Stimulated activated CD8-positive, alpha-beta memory T cell treated with anti-CD3 and anti-CD28 coated beads, Interleukin-7, amount 100 ng/mL, for 24 hours (primary cell): ENCODE data around the gene PHTF2.

Source experiments
- DNase-seq: peaks from one replicate; pipeline ENCODE4 v3.0.0-alpha.2; 2020; ENCODE audit warnings: low read depth

The PHTF2 gene

DNA sequence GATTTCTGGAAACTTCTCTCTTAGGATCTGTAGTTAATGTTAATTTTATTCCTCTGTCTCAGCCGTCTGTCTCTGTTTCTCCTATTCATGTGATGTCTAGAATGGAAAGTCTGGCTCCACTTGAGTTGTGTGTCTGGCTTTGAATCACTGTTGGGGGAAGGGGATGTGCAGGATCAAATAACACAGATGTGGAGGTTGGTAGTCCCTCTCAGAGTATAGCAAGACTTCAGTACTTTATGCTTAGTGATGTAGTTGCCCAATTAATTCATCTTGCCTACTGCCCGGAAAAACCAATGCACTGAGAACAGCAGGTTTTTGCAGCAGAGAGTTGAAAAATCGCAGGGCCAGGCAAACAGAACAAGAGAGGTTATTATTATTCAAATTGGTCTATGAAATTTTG, 79.2 kb downstream of the PHTF2 start:
- DNase-seq = no peak

DNA sequence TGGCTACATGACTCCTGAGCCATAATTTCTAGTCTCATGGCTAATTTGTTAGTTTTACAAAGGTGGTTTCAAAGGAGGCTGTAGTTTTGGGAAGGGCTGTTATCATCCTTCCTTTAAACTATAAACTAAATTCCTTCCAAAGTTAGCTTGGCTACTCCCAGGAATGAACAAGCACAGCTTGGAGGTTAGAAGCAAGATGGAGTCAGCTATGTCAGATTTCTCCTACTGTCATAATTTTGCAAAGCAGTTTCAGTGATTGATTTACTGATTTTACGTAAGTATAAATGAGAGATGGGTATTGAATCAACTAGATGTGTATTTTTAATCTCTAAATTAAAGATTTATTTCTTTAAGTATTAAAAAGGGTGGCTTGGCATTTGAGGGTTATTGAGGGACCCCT, 79.9 kb downstream of the PHTF2 start:
- no peak for DNase-seq

DNA sequence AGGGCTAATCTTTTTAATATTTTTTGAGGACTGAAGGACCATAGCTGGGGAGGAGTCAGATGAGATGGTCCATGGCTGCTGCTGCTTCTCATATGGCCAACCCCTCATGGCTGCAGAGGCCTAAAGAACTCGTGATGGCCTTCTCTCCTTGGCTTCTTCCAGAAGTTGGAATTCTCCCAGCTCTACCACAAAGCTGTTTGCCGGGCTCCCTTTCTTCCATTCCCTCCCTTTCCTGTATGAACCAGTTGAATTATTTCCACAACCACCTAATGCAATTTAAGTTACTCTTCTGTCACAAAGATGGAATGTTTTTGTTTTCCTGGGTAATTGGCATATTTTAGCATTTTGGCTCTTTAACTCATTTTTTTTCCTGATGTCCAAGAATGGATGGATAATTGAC, 80.7 kb downstream of the PHTF2 start:
- DNase-seq = no peak

DNA sequence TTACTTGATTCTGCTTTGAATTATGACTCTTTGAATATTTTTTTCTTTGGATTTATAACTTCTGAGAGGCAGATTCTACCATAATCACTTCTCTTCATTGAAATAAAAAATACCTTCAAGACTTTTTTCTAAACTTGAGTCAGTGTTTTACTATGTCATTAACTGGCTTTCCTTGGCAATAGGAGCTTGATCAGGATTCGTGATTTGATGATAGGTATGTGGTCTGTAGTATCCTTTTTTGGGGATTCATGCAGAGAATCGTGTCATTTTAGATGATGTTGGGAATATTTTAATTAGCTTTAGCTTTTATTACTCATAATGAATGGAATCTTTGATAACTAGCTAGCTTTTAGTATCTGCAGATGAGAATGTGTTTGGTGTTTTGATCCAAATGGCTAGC, 83.3 kb downstream of the PHTF2 start:
- no peak for DNase-seq

DNA sequence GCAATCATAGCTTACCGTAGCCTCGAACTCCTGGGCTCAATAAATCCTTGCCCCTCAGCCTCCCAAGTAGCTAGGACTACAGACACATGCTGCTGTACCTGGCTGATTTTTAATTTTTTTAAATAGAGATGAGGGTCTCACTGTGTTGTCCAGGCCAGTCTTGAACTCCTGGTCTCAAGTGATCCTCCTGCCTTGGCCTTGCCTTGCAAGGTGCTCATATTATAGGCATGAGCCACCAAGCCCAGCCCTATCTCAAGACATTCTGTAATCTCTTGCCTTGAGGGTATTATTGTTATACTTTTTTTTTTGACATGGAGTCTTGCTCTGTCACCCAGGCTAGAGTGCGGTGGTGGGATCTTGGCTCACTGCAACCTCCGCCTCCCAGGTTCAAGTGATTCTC, 86.6 kb downstream of the PHTF2 start:
- no peak for DNase-seq

DNA sequence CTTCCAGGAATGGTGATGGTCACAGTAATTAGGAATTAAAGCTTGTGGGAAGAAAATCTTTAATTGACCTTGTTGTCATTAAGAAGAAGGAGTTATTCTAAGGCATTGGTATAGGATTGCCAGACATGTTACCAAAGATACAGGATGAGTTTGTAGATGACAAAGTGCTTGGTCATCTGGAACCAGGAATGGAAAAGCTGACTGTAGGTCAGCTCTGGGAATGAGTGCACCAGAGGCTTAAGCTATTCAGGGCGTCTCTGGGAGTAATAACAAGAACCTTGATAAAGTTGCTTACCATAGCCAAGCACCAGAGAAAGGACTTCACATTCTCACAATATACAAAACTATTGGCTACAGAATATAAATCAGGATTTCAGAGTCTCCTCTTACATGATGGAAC, 89.0 kb downstream of the PHTF2 start:
- DNase-seq = no peak

DNA sequence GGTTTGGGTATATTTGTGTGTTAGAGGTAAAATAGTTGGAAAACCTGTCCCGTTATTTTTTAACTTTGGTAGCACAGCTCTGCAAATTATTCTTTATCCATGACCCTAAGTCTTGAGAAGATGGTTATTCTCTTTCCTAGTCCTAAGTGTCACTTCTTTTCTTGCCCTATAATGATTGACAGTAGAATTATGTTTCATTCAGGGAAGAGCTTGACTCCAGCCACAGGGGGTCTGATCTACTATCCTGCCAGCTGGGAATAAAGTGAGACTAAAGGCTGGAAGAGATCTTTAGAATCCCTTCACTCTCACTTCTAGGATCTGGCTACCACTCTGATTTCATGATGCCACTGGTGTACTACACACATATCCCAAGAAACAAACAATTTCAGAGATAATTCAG, 90.4 kb downstream of the PHTF2 start:
- DNase-seq = no peak

DNA sequence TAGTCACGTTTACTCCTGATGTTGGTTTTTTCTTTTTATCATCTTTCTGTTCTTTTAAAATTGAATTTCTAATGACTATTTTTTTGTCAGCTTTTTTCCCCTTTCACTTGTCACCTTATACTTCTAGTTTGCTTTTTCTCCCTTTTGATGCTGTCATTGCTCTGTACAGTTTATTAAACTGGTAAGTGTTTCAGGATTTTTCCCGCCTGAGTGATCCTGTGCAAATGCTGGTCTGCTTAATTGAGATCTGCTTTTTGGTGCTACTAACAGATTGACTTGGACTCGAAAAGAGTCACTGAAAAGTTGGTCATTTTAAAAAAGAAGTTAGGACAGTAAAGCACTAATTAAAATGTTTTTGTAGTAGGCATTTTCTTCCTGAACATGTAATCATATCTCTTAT, 95.2 kb downstream of the PHTF2 start:
- DNase-seq = no peak

DNA sequence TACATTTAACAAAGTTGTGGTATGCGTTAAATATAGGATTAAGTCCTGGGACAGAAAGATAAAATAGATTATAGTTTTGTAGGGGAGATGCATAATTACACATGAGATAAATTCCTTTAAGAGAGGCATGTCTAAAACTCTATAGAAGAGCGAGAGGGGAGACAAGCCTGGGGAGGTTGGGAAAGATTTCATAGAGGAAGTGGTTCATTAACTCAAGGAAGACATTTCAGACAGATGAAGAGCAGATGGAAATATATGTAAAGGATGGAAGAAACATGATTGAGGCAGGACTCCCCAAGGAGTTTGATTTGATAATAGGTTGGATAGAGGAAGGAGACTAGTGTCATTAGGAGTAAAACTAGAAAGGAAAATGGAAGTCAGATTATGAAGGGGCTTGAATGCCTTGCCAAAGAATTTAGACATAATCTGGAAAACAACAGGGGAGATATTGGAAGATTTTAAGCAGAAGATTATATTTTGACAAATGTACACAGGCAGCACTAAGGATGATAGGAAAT, 96.1 kb downstream of the PHTF2 start:
- DNase-seq = no peak

DNA sequence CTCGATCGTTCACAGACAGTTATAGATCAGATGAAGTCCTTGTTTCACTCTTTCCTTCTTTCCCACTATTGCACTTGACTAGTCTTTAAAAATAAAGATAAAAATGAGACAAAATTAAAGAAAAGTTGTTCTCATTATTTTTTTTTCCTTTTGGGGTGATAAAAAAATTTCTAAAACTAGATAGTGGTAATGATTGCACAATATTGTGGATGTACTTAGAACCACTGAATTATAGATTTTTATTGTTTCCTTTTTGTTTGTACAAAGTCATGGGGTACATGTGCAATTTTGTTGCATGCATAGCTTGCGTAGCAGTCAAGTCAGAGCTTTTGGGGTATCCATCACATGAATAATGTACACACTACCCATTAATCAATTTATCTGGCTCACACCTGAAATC, 97.3 kb downstream of the PHTF2 start:
- DNase-seq = no peak

DNA sequence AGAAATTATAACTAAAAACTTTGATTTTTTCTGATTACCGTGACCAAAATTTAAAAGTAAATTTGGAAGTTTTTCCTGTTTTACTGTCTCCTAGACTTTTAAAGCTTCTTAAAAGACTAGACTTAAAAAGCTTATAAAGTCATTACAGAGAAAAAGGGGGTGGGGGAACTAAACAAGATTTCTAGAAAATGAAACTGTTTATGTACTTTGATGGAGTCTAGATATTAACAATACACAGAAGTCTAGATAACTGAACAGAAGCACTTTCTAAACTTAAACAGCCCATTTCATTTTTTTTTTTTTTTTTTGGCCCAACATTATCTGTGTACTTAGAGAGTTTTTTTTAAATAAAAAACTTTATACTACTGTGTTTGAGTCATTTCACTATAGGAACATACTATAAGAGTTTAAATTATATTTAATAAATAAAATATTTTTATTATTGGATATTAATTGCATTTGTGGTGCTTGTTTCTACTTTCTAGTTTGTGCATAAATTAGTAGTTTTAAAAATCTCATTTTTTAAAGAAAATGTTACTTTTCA, 98.5 kb downstream of the PHTF2 start:
- DNase-seq = no peak

DNA sequence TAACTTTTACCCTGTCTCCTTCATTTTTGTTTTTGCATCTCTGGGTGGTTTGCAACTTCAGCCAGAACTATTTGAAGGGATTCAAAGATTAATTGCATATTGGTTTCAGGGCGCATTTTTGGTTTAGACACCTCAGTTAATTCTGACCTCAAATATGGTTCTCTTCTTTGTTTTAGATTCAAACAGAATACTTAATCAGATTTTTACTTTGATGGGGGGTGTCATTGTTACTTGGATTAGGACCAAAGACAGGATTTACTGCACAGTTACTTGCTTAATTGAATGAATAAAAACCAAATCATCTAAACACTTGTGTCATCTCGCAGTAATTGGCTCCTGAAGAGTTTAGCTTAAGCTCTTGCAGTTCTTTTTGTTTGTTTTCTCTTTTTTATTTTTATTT, 100.9 kb downstream of the PHTF2 start:
- DNase-seq = no peak

DNA sequence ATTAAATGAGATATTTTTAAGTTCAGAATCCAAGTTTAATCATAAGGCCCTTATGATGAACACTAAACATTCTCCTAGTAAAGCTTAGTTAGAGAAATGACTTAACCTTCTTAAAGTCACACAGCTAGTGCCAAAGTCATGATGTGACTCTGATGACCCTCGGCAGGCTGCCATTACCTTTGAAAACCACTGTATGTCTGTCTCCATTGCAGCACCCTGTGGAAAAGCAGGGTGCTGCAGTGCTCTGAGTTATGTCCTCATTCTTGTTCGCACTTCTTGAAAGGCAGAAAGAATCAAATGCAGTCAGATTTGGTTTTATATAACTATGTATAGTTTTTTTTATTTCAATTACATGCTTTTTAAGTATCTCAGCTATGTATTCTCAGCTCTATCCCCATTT, 105.0 kb downstream of the PHTF2 start:
- no peak for DNase-seq

DNA sequence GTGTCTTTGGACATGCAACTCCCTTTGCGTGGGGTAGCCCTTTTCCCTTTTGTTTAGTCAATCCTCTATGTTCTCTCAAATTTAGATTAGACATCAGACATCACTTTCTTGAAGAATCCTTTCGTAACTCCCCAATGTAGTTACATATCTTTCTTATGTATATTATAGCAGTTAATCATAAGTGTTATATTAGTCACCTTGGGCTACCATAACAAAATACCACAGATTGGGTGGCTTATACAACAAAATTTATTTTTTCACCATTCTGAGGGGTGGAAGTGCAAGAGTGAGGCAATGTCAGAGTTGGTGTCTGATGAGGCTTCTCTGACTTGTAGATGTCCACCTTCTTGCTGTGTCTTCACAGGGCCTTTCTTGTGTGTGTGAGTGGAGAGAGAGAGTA, 105.7 kb downstream of the PHTF2 start:
- no peak for DNase-seq

DNA sequence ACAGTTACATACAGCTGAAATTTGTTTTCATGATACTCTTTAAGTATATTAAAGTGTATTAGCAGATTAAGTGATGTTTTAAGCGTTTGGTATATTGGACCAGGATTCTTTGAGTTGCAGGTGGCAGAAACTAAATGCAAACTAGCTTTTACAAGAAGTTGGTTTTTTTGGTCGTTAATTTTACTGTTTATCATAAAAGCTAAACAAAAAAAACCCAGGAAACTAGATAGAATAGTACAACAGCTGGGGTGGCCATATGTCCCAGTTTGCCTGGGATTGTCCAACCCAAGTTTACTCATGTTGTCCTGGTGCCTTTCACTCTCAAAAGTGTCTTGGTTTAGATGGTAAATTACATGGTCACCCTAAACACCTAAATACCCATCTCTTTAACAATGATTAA, 108.7 kb downstream of the PHTF2 start:
- DNase-seq = no peak

DNA sequence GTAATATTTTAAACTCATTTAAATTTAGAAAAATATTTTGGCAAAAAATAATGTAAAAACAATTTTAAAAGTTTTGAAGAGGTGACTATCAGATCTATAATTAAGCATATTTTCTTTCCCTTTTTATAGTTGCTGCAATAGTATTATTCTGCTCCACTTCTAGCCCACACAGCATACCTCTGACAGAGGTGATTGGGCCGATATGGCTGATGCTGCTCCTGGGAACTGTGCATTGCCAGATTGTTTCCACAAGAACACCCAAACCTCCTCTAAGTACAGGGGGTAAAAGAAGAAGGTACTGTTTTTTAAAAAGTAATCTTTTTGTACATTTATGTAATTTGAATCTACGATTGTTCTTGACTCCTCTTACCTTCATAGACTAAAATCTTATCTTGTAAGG, 110.1 kb downstream of the PHTF2 start:
- DNase-seq = no peak

DNA sequence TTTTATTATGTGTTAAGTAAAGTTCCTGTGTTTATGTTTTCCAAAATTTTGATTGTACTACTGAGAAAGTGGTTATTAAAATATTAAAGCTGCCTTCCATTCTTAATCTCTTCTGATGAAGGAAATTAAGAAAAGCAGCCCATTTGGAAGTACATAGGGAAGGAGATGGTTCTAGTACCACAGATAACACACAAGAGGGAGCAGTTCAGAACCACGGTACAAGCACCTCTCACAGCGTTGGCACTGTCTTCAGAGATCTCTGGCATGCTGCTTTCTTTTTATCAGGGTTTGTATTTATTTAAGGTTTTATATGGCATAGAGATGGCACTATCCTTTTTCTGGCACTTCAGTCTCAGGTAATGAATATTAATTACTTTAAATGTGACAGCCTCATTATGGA, 111.6 kb downstream of the PHTF2 start:
- DNase-seq = no peak

DNA sequence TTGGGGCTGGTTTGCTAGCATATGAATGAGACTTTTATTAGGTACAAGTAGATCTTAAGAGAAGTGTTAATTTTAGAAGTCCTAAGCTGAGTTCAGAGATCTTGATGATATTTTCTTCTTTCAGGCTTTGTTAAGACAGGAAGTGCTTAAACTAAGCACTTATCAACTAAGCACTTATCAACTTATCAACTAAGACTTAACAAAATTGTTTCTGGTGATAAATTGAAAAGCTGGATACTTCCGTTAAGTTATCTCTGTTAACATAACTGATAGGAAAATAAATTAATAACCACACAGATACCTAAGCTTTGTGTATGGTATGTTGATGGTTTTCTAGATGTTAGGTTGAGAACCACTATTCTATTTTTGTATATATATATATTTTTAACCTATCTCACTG, 113.7 kb downstream of the PHTF2 start:
- DNase-seq = no peak

DNA sequence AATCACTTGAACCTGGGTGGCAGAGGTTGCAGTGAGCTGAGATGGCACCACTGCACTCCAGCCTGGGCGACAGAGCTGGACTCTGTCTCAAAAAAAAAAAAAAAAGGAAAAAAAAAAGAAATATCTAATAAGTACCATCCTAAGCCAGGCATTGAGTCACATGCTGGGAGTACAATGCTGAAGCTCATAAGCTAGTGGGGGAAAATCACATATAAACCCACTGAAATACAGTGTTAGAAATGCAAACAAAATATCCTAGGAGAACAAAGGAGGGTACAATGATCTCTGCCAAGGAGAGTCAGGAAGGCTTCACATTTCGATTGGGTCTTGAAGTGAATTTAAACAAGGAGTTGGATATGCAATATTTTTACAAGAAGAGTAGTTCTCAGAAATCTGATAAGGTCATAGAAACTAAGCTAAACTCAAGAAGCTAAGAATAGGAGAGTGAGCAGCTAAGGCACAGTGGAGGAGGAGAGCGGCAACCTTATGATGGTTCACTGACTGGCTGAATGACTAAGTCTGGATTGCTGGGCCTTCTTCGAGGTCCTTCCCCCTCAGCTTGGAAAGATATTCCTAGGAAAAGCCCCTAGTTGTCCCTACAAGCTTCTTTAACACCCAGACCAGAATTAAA, 115.5 kb downstream of the PHTF2 start:
- no peak for DNase-seq

DNA sequence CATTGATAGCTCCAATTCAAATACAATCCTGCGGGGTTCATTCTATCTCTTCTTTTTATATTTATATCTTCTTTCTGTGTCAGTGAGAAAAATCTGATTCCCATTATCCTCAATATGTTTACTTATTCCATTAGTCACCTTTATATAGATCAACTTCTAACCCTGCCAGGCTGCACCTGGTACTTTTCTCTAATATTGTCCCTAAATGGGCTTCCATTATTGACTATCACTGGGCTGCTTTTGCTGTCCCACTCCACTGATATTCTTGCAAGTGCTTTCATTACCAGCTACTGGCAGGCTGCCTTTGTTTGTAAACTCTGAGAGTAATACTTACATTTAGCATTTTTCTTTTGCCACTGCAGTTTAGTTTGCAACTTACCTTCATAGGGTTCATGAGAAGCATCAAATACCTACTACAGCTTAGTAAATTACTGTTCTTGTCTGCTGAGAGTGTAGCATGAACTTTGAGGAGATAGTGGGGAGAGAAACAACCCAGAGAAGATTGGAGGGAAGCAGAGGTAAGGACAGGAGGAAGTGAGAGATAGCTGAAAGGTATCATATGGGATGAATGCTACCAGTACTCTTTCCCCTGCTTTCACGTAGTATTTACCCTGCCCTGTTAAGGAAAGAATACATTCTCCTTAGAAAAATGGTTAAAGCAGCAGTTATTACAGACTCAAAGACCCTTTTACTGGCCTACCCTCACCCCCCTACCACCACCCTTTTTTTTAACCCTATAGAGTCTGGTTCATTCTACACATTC, 119.1 kb downstream of the PHTF2 start:
- DNase-seq = no peak

DNA sequence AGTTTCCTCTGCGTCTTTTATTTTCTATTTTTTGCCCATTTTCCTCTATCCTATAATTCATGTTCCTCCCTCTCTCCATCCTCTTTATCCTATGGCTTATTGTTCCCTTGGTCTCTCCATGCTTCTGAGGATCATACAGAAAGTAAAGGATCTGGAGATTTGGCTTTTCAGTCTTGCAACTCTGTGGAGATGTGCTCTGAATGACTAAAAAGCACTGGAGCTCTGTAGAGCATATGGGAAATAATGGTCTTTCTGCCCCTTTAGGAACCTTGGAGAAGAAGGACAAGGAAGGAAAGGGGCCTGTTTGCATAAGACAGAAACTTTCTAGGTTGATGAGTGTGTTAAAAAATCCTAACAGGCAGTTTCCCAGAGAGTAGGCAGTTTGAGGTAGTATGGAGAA, 120.1 kb downstream of the PHTF2 start:
- DNase-seq = no peak

DNA sequence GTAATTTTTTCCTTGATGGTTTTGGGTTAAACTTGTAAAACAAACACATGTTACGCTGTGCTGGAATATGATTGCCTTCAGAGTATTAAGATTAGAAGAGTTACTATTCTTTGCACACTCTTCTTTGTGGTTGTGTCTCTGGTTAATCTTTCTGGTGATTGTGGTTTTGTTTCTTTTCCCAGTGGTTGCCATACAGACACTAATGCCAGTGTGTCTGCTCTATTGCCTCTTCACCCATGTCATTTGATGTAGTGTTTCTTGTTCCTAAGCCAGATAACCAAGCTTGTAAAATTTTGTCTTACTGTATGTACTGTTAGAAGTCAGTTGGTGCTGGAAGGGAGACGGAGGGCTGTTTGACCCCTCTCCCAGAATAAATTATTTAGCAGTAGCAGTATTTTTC, 124.8 kb downstream of the PHTF2 start:
- no peak for DNase-seq

DNA sequence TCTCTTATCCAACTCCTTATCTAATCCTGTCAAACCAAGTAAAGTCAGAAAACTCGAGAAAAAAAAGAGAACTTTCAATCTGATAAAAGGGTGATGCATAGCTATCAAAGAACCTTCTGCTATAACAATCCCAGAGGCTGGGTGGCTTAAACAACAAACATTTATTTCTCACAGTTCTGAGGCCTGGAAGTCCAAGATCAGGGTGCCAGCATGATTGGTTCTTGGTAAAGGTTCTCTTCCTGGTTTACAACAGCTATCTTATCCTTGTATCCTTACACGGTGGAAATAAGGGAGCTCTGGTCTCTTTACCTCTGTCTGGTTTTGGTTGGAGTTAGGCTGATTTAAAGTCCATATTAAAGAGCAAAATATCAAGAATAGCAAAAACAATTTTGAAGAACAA, 131.9 kb downstream of the PHTF2 start:
- no peak for DNase-seq

DNA sequence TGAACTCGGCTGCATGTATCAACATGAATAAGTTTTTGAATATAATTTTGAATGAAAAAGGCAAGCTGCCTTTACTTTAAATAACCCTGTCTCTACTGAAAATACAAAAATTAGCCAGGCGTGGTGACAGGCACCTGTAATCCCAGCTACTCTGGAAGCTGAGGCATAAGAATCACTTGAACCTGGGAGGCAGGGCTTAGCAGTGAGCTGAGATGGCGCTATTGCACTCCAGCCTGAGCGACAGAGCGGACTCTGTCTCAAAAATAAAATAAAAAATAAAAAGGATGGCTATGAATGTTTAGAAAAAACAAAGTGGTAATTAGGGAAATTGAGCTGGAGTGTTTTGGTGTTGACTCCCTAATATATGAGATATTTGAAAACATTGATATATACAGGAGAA, 133.3 kb downstream of the PHTF2 start:
- DNase-seq = no peak
